OCI-LY7 (cell line): ENCODE measurements around the gene TMEM253. TPM values are rescaled to one million over a fixed set of nuclear protein-coding genes. Genes with fewer than 3 reads are reported as not detected.

ENCODE experiments used
- BruUV-seq: library from RNA; stranded (reverse); fragments of 400-500 nt; replicated peaks from 2 replicates; lab custom pipeline; 2021; lab: Mats Ljungman, UMichigan
- CTCF ChIA-PET: fragments of 300-600 bp; sonication (Branson Sonifier 250); formaldehyde crosslinking; loops from one replicate; lab custom pipeline; 2022; ENCODE audit warnings: antibody characterized with exemption; ENCODE audit not compliant: unreplicated experiment; lab: Charles Lee
- POLR2A ChIA-PET: fragments of 300-600 bp; sonication (Branson Sonifier 250); formaldehyde crosslinking; loops from one replicate; lab custom pipeline; 2022; ENCODE audit warnings: antibody characterized with exemption; lab: Charles Lee
- DNase-seq: peaks from one replicate; pipeline ENCODE4 v3.0.0-alpha.2; 2015; ENCODE audit warnings: low spot score
- H2AFZ ChIP-seq: fragments of 200-600 bp; sonication (generic), shearing (Covaris generic); 2 replicates; pipeline ENCODE4 v1.6.1; 2014; ENCODE audit warnings: mild to moderate bottlenecking, antibody characterized with exemption, low read length, moderate library complexity
- H3K27ac ChIP-seq: fragments of 200-600 bp; sonication (generic); 2 replicates; pipeline ENCODE4 v1.5.1; 2014; ENCODE audit warnings: mixed run types, low read depth, mild to moderate bottlenecking, moderate library complexity, low read length, inconsistent platforms; ENCODE audit not compliant: poor library complexity, severe bottlenecking
- H3K36me3 ChIP-seq: fragments of 200-600 bp; sonication (generic); 2 replicates; pipeline ENCODE4 v1.6.1; 2014; ENCODE audit warnings: mild to moderate bottlenecking, antibody characterized with exemption, low read length, moderate library complexity, mixed read lengths; ENCODE audit not compliant: insufficient read depth
- H3K4me1 ChIP-seq: fragments of 200-600 bp; sonication (generic); 2 replicates; pipeline ENCODE4 v1.5.1; 2014; ENCODE audit warnings: mild to moderate bottlenecking, low read length; ENCODE audit not compliant: insufficient read depth, poor library complexity, severe bottlenecking
- H3K4me2 ChIP-seq: fragments of 200-600 bp; sonication (generic); 2 replicates; pipeline ENCODE4 v1.6.1; 2014; ENCODE audit warnings: mild to moderate bottlenecking, low read length
- H3K4me3 ChIP-seq: fragments of 200-600 bp; sonication (generic); 2 replicates; pipeline ENCODE4 v1.5.1; 2014; ENCODE audit warnings: mild to moderate bottlenecking, low read depth, low read length; ENCODE audit not compliant: poor library complexity, severe bottlenecking
- H3K79me2 ChIP-seq: fragments of 200-600 bp; sonication (generic); 2 replicates; pipeline ENCODE4 v1.6.1; 2016; ENCODE audit warnings: low read depth, mild to moderate bottlenecking, low read length, moderate library complexity, mixed read lengths; ENCODE audit not compliant: insufficient read depth
- H3K9me2 ChIP-seq: fragments of 200-600 bp; sonication (generic); 2 replicates; pipeline ENCODE4 v1.6.1; 2016; ENCODE audit warnings: mild to moderate bottlenecking, low read length, mixed read lengths; ENCODE audit not compliant: insufficient read depth
- H3K9me3 ChIP-seq: fragments of 200-600 bp; sonication (generic); 2 replicates; pipeline ENCODE4 v1.6.1; 2014; ENCODE audit warnings: mild to moderate bottlenecking, mixed run types, low read length, mixed read lengths
- H4K20me1 ChIP-seq: fragments of 200-600 bp; sonication (generic); 2 replicates; pipeline ENCODE4 v1.6.1; 2014; ENCODE audit warnings: mild to moderate bottlenecking, antibody characterized with exemption, low read length, moderate library complexity, mixed read lengths; ENCODE audit not compliant: insufficient read depth
- CTCF ChIP-seq: fragments of 200-600 bp; sonication (generic); conservative IDR thresholded peaks from 2 replicates; pipeline ENCODE4 v1.5.1; 2014; ENCODE audit warnings: mild to moderate bottlenecking, antibody characterized with exemption, low read length, moderate library complexity, mixed read lengths
- EZH2phosphoT487 ChIP-seq: fragments of 200-600 bp; sonication (generic); IDR thresholded peaks from 2 replicates; pipeline ENCODE4 v1.6.1; 2018; ENCODE audit warnings: low read depth, borderline replicate concordance, mild to moderate bottlenecking, mixed run types, antibody characterized with exemption, low read length, moderate library complexity, mixed read lengths
- intact Hi-C: fragments of 100-400 bp; cut with micrococcal nuclease; formaldehyde crosslinking; loops from one replicate; pipeline ENCODE4 v1.10.0; 2022; ENCODE audit not compliant: unreplicated experiment
- total RNA-seq, 2 experiments: library from RNA; depleted of rRNA in 1 of 2; stranded (reverse); fragments of >200 nt in 1 of 2; shearing (Covaris generic) in 1 of 2; gene quantifications; 2 replicates each; pipeline ENCODE4 v1.2.3, GENCODE V29; 2014 to 2022

The TMEM253 gene
- total RNA-seq, 2 experiments from 2014 or later = 0.88 TPM; not detected in 1

- intact Hi-C loops = no loop called here
- H3K9me2 ChIP-seq = no peaks in the 10 kb centered on the region
Observed at GRCh38 chr14:21061347-21061668, 39.6 kb upstream of the TMEM253 start.

DNA sequence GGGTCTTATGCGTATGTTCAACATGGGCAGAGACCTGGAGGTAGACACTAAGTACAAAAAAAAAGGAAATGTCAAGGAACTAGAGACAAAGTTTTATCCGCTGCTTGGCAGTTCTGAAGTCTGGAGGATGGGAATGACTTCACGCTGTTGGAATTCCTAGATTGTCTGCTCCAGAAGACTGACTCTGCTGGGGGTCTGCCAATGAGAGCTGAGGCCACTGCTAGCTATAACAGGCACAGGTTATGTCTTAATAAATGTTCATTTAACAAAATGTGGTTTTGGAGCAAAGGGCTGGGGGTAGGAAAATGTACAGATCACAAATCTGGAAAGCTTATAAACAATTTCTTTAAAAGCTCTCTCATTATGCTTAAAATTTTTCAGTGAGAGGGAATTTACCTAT, 37.4 kb upstream of the TMEM253 start:
- POLR2A ChIA-PET = interaction anchor here (0.5 to 0.9 kb wide), 2 partner anchors 95 to 297 kb away, joined by 3 to 7 read pairs; no protein-coding TSS in a partner anchor
- intact Hi-C loops = no loop called here

More at GRCh38 chr14:21061347-21061668, 39.6 kb upstream of the TMEM253 start:
- H3K4me3 ChIP-seq = no peak overlapping the region
- DNase-seq = no peak
- ChIA-PET POLR2A (interaction anchor here (0.7 kb wide), 1 partner anchor 1269 kb away, joined by 3 read pairs; no protein-coding TSS in a partner anchor), CTCF (no interaction called here)
- TF ChIP-seq EZH2phosphoT487 (no peak), CTCF (no peak)
- H3K27ac ChIP-seq = no peak overlapping the region
- H3K4me2 ChIP-seq = no peak overlapping the region
- H3K4me1 ChIP-seq = peaks cover 5% of the 10 kb centered on the region
- H2AFZ ChIP-seq = no peak overlapping the region
- H3K79me2 ChIP-seq = no peaks in the 10 kb centered on the region
- H3K9me3 ChIP-seq = no peaks in the 10 kb centered on the region
- BruUV-seq = no TSS peak
- H4K20me1 ChIP-seq = no peaks in the 10 kb centered on the region
- H3K36me3 ChIP-seq = no peaks in the 10 kb centered on the region

More for the DNA sequence above, 37.4 kb upstream of the TMEM253 start:
- H4K20me1 ChIP-seq = no peaks in the 10 kb centered on the region
- no peaks in the 10 kb centered on the region for H3K36me3 ChIP-seq
- no peak overlapping the region for H3K27ac ChIP-seq
- H2AFZ ChIP-seq = no peak overlapping the region
- no peak for TF ChIP-seq CTCF
- BruUV-seq = no TSS peak
- CTCF ChIA-PET = no interaction called here
- H3K4me3 ChIP-seq = no peak overlapping the region
- H3K9me3 ChIP-seq = no peaks in the 10 kb centered on the region
- H3K4me2 ChIP-seq = no peak overlapping the region
- H3K4me1 ChIP-seq = peaks cover 5% of the 10 kb centered on the region
- no peaks in the 10 kb centered on the region for H3K9me2 ChIP-seq
- H3K79me2 ChIP-seq = no peaks in the 10 kb centered on the region
- no peak for DNase-seq
